GM12872 (cell line): ENCODE measurements around the gene RRAS.

ENCODE experiments used
- TF ChIP-seq, protein P1 (sequence below): IDR thresholded peaks from 3 replicates; pipeline ENCODE4 v1.5.1; 2011; ENCODE audit warnings: low read depth, mild to moderate bottlenecking, low read length, moderate library complexity; ENCODE audit not compliant: insufficient read depth

The RRAS gene

DNA sequence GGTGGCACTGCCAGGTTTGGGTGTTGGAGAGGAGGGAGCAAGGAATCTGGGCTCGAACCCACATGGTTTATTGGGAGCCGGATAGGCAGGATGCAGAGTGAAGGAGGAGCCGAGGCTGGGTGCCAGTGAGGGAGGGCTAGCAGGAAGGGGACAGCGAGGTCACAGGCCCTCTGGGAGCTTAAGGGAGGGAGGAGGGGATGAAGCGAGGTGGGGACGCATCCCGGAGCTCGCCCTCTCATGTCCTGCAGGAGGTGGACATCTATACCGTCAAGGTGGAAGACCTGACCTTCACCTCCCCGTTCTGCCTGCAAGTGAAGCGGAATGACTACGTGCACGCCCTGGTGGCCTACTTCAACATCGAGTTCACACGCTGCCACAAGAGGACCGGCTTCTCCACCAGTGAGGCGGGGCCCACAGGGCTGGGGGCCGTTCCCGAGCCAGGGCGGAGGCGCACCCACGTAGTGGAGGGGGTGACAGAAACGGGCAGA lies 45.9 kb upstream of the RRAS start:
- TF ChIP-seq, protein P1, sequence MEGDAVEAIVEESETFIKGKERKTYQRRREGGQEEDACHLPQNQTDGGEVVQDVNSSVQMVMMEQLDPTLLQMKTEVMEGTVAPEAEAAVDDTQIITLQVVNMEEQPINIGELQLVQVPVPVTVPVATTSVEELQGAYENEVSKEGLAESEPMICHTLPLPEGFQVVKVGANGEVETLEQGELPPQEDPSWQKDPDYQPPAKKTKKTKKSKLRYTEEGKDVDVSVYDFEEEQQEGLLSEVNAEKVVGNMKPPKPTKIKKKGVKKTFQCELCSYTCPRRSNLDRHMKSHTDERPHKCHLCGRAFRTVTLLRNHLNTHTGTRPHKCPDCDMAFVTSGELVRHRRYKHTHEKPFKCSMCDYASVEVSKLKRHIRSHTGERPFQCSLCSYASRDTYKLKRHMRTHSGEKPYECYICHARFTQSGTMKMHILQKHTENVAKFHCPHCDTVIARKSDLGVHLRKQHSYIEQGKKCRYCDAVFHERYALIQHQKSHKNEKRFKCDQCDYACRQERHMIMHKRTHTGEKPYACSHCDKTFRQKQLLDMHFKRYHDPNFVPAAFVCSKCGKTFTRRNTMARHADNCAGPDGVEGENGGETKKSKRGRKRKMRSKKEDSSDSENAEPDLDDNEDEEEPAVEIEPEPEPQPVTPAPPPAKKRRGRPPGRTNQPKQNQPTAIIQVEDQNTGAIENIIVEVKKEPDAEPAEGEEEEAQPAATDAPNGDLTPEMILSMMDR, result no peak

DNA sequence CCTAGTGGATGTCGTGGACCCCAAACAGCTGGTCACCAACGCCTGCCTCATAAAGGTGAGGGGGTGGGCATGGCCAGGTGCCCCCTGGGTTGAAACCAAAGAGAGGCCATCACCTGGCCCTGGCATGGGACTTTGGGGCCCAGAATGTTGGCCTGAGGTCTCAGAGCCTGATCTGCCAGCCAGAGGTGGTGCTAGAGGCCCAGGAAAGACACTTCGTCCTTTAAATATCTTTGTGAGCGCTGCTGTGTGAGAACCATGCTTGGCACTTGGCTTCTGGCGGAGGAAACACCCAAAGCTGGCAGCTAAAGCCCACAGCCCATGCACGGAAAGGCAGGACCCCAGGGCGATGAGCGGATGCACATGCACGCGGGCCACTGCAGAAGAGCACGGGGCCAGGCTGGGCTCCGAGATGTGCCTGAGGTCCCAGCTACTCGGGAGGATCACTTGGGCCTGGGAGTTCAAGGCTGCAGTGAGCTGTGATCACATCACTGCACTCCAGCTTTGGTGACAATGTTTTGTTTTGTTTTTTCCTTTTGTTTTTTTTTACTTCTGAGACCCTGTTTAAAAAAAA lies 45.1 kb upstream of the RRAS start:
- TF ChIP-seq, protein P1, result no peak

DNA sequence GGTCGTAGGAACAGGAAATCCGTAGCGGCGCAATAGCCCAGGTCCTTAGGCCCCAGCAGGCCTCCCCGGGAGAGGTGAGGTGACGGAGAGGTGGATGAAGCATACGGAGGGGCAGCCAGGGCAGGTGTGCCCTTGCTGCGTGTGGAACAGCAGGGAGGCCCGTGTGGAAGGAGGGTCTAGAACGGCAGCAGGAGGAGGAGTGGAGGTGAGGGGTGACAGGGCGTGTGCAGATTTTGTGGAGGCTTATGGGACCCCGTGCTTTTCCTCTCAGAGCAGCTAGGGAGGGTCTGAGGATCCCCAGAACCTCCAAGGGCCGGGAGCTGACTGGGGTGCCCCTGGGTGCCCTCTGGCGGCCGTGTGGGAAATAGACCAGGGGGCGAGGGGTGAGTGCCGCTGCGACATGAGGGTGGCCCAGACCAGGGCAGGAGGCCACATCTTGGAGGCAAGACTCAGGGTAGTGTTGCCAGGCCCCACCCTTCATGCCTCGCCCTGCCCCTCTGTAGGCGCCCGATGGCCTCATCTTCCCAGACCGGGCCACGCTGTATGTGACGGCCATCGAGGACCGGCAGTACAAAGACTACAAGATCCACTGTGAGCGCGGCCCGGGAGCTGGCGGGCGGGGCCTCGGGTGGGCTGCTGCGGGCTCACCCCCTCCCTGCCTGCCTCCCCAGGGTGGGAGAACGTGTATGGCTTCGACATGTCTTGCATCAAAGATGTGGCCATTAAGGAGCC lies 44.5 kb upstream of the RRAS start:
- TF ChIP-seq, protein P1, result peak; percentile 79

DNA sequence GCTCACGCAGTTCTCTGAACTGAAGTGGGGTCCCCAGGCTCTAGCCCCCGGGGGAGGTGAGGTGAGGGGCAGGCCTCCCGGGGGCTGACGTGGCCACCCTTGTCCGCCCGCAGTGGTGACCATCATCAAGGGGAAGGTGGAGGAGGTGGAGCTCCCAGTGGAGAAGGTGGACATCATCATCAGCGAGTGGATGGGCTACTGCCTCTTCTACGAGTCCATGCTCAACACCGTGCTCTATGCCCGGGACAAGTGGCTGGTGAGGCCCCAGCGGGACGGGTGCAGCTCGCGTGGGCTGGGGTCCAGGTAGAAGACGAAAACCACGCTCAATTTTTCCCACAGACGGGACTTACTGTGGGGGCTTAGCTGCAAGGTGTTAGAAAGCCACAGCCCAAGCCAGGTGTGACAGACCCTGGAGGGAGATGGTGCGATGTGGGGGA lies 43.9 kb upstream of the RRAS start:
- TF ChIP-seq, protein P1, result no peak

DNA sequence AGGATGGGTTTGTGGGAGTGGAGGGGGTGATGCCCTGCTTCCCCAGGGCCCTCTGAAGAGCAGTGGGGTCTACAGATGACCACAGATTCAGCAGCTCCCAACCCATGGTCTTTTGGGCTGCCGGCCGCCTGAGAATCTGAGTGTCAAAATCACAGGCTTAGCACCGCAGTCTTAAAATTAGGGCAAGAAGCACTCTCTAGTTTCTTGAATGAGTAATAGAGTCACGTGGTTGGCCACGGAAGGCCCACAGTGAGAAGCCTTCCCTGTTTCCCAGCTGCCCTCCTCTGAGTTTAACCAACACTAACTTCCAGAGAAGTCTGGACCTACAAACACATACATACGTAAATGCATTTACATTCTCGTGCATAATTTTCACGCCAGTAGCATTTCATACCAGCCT lies 42.3 kb upstream of the RRAS start:
- TF ChIP-seq, protein P1, result no peak

DNA sequence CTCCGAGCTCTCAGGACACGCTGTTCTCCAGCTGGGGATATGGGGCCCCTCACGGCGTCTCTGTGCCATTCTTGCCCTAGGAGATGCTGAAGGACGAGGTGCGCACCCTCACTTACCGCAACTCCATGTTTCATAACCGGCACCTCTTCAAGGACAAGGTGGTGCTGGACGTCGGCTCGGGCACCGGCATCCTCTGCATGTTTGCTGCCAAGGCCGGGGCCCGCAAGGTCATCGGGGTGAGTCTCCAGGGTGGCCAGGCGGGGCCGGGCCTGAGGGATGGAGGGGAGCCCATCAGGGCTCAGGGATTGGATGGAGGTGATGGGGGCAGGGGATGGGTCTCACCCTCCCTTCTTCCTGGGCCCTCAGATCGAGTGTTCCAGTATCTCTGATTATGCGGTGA lies 41.9 kb upstream of the RRAS start:
- TF ChIP-seq, protein P1, result no peak

DNA sequence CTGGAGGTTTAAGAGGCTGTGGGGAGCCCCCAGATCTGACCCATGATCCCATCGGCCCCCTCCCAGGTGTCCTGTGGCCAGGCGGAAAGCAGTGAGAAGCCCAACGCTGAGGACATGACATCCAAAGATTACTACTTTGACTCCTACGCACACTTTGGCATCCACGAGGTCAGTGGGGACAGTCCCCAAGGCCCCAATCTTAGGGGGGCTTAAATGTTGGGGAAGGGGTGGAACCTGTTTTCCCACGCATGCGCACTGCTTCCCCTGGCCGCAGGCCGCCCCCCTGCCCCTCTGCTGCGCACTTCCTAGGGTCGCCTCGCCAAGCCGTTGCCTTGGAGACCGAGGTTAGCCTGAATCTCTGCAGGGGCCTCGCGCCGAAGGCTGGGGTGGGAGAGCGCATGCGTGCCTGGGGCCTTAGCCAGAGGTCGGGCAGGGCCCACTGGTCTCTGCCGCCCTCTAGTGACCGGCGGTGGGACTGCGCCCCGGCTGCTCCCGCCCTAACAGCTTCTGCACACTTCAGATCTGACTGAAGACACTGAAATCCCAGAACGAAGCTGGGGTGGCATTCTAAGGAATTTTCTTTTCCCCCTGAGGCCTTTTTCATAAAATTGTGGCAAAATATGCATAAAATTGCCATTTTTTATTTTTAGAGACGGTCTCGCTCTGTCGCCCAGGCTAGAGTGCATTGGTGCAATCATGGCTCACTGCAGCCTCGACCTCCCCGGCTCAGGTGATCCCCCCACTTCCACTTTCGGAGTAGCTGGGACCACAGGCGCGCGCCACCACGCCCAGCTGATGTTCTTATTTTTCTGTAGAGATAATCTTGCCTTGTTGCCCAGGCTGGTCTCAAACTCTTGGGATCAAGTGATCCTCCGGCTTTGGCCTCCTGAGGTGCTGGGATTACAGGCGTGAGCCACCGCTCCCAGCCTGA lies 40.7 kb upstream of the RRAS start:
- TF ChIP-seq, protein P1, result peak; percentile 100
